ENCODE data around the gene MCOLN1.

DNA sequence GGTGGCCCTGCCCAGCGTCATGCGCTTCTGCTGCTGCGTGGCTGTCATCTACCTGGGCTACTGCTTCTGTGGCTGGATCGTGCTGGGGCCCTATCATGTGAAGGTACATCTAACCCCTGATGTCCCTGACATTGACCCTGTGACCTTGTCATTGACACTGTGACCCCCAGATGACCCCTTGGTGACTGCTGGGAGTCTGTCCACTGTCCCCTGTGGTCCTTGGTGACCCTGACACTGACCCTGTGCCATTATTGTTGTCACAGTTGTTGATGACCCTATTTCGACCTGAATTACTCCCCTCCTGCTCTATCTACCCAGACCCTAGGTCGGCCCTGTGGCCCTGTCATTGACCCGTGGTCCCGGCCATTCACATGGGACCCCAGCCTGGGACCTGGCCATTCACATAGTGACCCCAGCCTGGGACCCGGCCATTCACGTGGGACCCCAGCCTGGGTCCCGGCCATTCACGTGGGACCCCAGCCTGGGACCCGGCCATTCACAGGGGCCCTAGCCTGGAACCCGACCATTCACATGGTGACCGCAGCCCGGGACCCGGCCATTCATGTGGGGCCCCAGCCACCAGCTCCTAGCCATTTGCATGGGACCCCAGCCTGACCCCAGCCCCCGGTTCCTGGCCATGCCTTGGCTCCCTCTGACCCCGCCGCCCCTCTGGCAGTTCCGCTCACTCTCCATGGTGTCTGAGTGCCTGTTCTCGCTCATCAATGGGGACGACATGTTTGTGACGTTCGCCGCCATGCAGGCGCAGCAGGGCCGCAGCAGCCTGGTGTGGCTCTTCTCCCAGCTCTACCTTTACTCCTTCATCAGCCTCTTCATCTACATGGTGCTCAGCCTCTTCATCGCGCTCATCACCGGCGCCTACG lies 7.4 kb downstream of the MCOLN1 start:
- TF ChIP-seq CTCF (IDR thresholded peaks at IDR 0.05) = no peak
- TF ChIP-seq POLR2A (IDR thresholded peaks at IDR 0.05) = no peak
